Femur (tissue), 1 donor: ENCODE data around the gene SUCLA2.
"Not testable (repeated sequence)": the region's sequence is repeated elsewhere in the genome, so short reads cannot be mapped to it uniquely, and the experiment has no call there.

Experiments used
- DNase-seq: peaks from one replicate; pipeline ENCODE4 v3.0.0-alpha.2; 2017

SUCLA2 gene

DNA sequence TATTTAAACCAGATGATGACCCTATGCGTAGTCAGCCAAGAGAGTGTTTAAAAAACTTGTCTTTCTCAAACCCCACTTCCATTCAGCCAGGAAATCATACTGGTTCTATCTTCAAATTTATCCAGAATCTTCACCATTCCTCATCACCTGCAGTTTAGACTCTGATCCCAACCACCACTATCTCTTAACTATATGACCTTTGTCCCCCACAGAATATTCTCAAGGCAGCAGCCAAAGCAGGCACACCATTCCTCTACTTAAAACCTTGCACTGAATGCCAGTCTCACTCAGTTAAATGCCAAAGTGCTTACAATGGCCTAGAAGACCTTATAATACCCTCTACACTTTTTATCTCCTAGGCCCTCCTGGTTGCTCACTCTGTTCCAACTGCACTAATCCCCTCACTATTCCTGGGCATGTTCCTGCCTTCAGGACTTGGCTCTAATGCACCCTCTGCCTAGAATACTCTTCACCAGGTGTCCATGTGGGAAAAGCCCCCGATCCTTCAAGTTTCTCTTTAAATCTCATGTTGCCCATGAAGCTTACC, 10.1 kb downstream of the SUCLA2 start:
- DNase-seq: no peak

DNA sequence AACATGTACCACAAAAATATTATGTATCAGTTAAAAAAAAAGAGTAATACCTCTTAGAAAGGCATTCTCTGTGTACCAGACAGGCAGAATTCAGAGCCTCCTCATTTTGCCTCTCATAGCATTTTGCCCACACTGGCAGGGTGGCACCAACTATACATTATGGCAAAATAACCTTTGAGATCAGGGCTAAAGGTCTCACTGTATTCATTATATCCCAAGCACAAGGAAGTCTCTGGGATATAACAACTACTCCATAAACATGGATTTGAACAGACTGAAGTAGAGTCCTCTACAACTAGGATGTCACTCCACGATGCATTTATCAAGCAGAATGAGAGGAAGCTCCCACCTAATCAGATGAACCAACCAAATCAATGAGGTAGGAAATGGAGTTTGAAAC, 10.6 kb downstream of the SUCLA2 start:
- DNase-seq: no peak

DNA sequence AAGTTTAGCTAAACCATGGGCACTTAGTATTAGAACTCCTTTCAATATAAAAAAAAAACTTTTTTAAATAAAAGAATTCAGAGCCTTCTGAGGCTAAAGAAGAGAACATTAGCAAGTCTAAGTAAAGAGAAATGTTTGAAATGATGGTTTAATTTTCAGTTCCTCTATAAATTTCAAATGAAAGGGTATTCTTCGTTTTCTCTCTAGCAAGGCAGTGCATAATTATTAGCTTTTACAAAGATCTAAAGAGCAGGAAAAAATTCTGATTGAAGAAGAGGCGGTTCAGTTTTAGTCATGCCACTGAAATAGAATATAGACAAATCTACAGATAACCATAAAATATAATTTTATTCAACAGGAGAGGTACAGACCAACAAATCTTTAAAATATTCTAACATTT, 18.0 kb downstream of the SUCLA2 start:
- no peak for DNase-seq

DNA sequence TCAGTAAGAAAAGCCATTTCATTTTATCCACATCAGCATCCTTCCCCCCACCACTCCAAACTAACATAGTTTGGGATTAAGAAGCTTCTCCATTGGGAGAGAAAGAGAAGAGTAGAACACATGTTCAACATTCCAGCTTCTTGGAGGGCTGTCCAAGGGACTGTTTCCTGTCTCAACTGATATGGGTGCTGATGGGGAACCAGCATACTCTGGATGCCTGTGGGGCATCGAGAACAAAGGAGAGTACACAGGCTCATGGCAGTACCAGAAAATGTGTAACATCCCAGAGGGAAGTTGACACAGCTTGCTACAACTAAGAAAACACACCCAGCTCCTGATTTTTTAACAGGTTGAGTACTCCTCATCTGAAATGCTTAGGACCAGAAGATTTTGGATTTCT, 24.7 kb downstream of the SUCLA2 start:
- no peak for DNase-seq

DNA sequence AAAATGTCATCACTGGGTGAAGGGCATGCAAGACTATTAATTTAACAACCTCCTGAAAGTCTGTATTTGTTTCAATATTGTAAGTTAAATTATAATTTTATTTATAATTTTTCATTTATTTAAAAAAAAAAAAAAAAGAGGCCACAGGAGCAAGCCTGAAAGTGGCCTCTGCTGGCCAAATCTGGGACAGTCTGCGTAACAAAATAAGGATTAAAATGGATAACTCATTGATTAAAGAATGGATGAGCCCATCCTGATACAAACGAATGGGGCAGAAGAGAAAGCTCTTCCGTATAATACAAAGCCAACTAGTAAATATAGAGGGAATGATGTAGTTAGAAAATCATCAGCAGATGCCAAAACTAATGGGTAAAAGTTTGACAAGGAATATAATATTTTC, 36.2 kb downstream of the SUCLA2 start:
- DNase-seq: no peak

DNA sequence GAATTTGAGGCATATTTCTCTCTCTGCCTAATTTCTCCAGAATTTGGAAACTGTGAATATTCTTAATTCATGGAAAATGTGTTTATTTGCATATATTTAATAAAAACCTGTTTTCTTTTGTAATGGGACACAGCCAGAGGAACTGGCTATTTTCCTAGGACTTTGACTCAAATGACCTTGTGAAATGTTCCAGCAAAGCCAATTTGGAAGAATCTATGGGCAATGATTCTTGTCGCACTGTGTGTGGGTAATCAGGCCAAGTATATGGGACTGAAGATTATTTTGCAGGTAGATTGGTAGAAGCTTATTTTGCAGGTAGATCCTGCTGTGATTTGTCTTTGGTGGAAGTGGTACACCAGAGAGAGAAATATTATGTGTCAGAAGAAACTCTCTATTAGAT, 38.8 kb downstream of the SUCLA2 start:
- no peak for DNase-seq

DNA sequence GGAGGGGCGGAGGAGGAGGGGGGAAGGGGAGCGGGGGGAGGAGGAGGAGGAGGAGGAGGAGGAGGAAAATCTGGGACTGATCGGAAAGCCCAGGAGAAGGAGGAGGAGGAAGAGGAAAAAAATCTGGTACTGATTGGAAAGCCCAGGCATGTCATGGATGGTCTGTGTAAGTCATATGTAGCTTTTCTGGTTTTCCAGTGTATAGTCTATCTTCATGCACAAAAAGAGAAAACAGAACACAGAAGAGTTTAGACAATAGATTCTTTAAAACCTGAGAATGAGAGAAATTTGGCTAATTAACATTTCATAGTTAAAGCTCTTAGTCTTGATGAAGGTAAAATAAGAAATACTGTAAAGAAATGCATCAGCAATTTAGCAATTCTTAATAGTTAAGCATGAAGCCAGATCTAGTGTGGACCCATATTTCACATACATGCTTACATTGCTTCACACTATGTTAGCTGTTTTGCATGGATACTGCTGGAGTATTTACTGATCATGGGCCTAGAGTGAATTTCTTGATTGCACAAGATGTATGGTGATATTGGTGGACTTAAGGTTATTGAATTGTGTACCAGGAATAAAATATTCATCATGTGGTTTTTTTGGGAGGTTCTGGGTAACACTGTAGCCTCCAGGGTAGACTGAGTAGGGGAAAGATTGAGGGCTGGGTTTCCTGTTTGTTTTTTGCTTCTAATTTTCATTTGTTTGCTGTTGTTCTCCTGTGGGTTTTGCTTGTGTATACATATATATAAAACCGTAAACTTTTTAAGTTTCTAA, 41.4 kb downstream of the SUCLA2 start:
- DNase-seq: no peak

DNA sequence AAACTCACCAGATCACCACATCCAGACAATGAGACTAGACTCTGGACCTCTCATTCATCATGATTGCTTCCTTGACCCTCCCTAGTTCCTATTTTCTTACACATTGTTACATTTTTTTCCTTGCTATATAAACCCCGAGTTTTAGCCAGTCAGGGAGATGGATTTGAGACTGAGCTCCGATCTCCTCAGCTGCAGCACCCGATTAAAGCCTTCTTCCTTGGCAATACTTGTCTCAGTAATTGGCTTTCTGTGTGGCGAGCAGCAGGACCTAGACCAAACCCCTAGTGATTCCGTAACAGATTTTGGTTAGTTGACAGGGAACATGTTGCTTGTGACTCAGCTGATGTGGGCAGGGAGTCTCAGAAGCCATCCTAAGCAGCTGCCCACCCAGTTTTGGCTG, 44.0 kb downstream of the SUCLA2 start:
- DNase-seq: no peak

DNA sequence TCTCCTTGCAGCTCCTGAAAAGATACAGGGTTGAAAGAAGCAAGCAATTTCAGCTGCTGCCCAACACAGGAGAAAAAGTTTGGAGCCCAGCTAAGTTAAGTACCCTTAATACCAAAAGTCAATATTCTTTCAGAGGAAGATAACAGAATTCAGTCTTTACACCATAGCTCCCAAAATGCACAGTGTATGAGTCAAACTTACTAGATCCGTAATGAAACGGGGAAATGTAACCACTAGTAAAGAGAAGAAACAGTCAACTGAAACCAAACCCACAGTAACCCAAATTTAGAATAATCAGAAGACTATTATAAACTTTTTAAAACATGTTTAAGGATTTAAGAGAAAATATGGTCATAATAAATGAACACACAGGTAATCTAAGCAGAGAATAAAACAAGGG, 45.2 kb downstream of the SUCLA2 start:
- DNase-seq: no peak

DNA sequence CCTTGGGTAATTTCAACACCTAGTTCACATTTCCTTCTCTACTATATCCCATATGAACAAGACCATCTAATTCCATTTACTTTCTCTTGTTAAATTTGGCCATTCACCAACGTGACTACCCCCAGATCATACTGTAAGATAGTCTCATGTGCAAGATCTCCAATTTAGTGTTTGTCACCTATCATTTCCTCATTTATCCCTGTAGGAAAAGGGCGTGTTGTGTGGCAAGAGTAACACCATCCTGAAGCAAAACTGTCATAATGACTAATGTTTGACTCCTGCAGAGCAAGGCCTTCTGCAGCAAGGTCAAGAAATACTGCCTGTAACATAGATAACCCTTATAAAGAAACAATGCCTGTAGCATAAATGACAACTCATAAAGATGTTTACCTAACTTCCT, 51.3 kb downstream of the SUCLA2 start:
- no peak for DNase-seq

DNA sequence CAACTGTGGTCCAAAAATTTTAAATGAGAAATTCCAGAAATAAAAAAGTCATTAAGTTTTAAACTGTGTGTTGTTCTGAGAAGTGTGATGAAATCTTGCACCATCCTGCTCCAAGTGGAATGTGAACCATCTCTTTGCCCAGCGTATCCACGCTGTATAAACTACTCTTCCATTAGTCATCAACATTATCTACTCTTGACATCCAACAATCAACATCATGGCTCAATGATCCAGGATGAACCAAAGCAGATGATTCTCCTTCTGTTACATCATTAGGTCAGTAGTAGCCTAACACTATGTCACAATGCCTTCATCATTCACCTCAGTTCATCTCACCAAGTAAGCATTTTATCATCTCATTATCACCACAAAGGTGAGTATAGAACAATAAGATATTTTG, 55.3 kb downstream of the SUCLA2 start:
- DNase-seq: no peak

DNA sequence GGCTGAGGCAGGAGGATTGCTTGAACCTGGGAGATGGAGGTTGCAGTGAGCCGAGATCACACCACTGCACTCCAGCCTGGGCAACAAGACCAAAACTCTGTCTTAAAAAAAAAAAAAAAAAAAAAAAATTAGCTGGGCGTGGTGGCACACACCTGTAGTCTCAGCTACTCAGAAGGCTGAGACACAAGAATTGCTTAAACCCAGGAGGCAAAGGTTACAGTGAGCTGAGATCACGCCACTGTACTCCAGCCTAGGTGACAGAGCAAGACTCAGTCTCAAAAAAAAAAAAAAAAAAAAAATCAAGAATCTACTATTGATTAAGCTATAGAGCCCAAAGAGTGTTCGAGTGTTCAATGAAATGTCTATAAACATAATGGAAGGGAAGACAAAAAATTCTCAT, 55.9 kb downstream of the SUCLA2 start:
- not testable (repeated sequence) for DNase-seq

DNA sequence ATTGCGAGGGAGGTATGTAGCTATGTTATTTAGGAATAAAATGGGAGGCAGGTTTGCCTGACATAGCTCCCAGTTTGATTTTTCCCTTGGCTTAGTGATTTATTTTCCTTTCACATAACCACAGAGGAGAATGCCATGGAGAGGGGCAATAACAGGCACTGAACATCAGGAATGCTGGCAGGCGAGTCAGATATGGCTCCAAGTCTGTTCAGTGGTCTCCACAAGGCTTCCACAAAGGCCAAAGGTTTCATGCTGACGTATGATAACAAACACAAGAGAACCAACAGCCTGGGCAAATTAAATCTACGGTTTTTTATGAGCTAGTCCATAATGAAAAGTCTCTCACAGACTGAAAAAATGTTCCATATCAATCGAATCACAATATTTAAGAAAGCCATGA, 66.7 kb downstream of the SUCLA2 start:
- DNase-seq: no peak

DNA sequence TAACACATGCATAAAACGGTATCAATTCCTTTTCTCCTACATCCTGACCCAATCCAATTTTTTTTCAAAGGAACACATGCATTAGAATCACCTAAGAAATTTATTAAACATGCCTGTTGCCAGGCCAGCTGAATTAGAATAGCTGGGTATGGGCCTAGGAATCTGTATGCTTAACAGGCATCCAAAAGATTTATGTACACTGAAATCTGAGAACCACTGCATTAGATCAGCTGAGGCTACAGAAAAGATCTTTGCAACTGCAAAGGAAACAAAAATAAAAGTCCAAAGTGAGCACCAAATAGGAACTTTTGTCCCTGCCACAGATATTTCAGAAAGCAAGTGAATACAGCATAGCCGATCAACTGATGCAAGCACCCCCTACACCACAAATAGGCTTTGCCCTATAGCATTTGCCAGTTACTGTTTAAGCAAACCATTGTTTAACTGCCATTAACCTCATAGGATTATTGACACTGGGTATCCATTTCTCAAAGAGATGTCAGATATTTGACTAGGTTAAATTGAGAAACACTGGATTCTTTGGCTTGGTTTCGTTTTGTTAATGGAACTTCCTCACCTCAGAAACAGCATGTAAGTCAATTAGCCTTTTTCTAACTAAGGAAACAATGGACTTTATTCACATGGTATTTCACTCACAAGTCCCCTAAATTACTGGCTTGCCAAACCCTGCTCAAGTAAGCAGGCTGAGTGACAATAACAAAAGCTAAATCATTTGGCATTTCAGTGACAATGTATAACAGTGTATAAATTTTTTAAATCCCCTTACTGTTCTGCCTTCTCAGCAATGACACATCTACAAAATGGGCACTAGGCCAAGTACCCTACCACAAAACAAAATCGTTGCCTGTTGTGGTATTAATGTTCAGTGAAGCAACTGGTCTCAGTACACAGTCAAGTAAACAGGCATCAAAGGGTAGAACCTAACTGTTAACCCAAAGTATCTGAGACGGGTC, 67.8 kb downstream of the SUCLA2 start:
- DNase-seq: peak; percentile 21

DNA sequence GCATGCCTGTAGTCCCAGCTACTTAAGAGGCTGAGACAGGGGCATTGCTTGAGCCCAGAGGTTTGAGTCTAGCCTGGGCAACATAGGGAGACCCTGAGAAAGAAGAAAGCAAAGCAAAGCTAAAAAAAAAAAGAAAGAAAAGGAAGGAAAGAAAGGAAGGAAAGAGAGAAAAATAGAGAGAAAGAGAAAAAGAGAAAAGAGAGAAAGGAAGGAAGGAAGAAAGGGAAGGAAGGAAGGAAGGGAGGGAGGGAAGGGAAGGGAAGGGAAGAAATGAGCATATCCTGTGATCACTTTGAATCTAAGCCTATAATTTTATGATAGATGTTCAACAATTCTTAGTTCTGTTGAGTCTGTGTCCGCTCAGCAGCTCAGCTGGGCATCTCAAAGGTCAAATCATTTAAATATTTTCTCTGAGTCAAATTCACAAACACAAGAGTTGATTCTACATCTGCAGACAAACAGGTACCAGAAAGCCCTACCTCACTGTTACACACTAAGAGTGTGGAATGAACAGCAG, 70.4 kb downstream of the SUCLA2 start:
- no peak for DNase-seq

DNA sequence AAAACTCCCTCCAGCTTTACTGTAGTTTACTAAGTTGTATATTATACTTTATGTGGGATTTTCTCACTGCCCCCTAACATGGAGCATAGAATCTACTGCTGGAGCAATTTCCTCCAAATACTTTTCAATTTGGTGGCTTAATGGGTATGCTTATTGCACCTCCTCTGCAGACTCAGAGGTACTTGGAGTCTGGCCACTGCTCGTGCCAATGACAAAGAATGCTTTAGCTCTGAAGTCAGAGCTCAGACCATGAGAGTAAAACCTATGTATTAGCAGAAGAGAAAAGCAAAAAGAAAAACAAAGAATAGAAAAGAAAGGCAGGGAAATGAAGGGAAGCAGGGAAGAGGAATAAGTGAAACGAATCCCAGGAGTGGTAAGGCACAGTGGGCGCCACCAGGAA, 71.9 kb downstream of the SUCLA2 start:
- DNase-seq: no peak

DNA sequence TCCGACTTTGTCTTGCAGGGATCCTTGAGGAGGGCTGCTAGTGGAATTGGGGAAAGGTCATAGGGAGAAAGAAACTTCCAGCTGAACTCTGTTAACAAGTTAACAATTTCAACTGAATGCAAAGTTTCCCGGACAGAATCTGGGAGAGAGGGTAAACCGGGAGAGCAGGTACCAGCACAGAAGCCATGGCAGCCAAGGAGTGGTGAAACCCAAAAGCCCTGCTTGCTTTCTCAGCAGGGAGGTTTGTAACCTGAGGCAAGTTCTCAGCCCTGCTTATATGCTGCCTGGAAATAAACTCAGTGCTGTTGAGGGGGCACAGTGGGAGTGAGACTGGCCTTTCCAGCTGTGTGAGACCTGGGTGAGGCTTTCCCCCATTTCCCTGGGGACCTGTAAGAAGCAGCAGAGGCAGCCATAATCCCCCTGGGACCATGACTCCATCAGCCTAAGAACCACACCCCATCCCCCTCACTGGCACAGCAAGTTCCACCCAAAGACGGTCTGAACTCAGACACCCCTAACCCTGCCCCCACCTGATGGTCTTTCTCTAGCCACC, 84.0 kb downstream of the SUCLA2 start:
- DNase-seq: no peak

DNA sequence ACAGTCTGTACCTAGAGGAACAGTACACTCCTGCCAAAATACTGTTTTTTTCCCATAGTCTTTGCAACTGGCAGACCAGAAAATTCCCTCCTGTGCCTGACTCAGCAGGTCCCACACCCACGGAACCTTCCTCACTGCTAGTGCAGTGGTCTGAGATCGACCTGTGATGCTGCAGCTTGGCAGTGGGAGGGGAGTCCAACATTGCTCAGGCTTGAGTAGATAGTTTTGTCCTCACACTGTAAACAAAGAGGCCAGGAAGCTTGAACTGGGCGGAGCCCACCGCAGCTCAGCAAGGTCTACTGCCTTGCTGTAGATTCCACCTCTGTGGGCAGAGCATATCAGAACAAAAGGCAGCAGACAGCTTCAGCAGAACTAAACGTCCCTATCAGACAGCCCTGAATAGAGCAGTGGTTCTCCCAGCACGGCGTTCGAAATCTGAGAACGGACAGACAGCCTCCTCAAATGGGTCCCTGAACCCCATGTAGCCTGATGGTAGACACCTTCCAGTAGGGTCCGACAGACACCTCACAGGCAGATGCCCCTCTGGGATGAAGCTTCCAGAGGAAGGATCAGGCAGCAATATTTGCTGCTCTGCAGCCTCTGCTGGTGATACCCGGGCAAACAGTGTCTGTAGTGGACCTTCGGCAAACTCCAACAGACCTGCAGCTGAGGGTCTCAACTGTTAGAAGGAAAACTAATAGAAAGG, 92.7 kb downstream of the SUCLA2 start:
- DNase-seq: no peak

DNA sequence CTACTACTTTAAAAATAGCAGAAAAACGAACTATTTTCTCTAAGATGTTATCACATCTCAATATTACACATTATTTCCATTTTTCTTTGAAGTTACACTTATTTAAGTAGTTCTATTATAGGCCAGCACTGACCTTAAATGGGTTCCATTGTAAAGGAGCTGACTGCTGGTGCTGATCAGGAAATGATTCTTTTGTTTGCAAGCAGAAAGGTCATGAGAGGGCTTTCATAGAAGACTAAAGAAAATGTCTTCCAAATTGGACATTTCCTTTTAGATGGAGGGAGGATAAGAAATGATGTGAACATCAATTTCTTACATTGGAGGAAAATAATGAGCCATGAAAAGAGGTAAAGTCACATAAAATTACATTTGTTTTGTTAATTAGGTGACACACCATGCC, 96.2 kb downstream of the SUCLA2 start:
- no peak for DNase-seq

DNA sequence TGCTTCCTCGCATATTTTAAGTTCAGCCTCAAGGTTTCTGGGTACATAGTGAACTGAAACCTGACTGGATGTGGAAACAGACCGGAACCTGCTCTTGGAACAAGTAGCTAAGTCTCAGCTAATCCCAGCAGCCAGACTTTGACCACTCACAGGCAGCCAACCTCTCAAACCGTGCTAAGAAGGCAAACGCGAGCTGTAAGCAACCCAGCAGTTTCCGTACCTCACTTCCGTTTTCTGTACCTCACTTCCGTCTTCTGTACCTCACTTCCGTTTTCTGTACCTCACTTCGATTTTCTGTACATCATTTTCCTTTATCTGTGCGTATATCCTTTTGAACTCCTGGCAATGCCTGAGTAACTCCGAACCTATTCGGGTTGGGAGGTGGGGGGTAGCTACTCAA, 96.8 kb downstream of the SUCLA2 start:
- DNase-seq: no peak

DNA sequence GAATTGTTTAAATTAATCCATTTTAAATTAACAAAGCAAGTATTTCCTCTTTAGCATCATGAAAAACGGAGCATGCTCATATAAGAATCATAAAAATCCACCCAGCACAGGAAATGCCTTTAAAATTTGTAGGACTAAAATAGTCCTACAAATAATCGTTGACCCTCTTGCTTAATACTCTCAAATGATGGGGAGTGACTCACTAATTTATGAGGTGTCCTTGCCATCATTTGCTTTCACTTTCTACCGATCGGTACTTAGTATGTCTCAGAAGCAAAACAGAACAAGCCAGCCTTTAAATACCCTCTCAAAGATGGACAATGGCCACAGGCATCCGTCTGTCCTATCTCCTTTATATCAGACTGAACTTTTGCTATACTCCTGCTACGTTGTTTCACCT, 97.2 kb downstream of the SUCLA2 start:
- DNase-seq: no peak

DNA sequence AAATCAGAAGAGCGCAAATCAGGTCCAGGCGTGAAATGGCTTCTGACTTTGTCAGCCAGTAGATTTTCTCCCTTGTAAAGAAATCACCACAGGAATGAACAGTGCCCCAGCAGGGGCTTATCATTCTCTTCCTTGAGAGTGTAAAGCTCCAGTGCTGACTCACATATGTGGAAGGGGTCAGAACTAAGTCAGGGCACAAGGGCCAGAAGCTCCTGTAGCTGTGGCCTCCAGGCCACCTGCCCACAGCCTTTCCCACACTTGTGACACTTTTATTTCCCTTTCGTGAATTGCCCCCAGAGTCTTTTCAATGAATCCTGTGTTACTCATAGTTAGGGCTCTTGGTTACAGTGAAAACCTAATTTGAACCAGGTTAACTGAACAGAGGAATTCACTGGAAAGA, 99.6 kb downstream of the SUCLA2 start:
- no peak for DNase-seq

DNA sequence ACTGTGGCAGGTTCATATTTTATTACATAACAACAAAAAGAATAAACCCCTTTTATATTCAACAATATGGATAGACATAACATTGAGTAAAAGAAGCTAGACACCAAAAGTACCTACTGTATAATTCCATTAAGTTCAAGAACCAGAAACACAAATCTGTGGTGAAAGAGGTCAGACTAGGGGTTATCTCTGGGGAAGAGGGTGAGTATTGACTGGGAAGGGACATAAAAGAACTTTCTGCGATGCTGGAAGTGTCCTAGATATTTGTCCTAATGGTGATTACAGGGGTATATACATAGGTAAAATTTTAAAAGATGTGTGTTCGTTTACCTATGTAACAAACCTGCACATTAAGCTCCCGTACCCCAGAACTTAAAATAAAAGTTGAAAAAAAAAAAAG, 103.0 kb downstream of the SUCLA2 start:
- no peak for DNase-seq
